ENCODE measurements around the gene SWI5. TPM values are rescaled to one million over a fixed set of nuclear protein-coding genes. Genes with fewer than 3 reads are reported as not detected.

Gene SWI5
- total and polyA plus RNA-seq, 9 of the 15 experiments (the other 6 are each of a cell fraction or from before 2014, with no cell fraction given), result 62.8 to 133 (median 95.9) TPM

DNA sequence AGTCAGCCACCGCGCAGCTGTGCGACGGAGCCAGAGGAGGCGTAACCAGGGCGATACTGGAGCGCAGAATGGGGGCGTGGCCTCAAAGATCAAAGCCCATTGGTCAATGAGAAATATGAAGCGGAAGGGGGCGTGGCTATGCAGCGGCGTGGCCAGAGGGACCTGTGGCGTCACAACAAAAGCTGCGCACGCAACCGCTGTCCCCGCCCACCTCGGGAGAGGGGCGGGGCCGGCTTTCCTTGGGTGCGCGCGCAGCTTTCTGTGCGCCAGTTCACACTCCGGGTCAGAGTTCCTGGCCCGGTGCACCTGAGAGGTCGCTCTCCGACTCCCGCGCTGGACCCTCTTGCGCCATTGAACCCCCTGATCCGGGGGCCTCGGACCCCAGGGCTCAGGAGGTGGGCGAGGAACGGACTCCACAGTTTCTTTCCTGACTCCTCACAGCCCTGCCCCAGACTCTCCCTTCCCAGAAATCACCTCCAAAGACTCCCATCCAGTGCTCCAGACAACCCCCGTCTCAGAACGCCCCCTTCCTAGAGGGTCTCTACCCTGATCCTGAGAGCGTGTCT, at the start of gene SWI5 (continued):
- no peak for TF ChIP-seq RBM39 (optimal IDR thresholded peaks at IDR 0.05; ENCODE audit: low read depth, low read length)
- TF ChIP-seq RBM34 (IDR thresholded peaks at IDR 0.05; ENCODE audit: borderline replicate concordance, insufficient read depth, low read length), result 0 out of 2 replicates have a peak, but pooled peaks have one; percentile 11
- TF ChIP-seq FOXJ2 (tag; IDR thresholded peaks at IDR 0.05), result no peak
- TF ChIP-seq MLLT1 (IDR thresholded peaks at IDR 0.05), result no peak
- no peak for TF ChIP-seq HMGN3 (IDR thresholded peaks at IDR 0.05; ENCODE audit: borderline replicate concordance, extremely low read depth, insufficient read length, low read depth, low read length)
- no peak for TF ChIP-seq ILF3 (IDR thresholded peaks at IDR 0.05; ENCODE audit: borderline replicate concordance)
- no peak for TF ChIP-seq ZNF12 (CRISPR knock-in tag; IDR thresholded peaks at IDR 0.05)
- no peak for TF ChIP-seq TCF15 (CRISPR knock-in tag; IDR thresholded peaks at IDR 0.05)
- TF ChIP-seq BDP1 (IDR thresholded peaks at IDR 0.05; ENCODE audit: insufficient read depth, insufficient read length), result no peak
- TF ChIP-seq, protein P1, sequence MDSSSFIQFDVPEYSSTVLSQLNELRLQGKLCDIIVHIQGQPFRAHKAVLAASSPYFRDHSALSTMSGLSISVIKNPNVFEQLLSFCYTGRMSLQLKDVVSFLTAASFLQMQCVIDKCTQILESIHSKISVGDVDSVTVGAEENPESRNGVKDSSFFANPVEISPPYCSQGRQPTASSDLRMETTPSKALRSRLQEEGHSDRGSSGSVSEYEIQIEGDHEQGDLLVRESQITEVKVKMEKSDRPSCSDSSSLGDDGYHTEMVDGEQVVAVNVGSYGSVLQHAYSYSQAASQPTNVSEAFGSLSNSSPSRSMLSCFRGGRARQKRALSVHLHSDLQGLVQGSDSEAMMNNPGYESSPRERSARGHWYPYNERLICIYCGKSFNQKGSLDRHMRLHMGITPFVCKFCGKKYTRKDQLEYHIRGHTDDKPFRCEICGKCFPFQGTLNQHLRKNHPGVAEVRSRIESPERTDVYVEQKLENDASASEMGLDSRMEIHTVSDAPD (CRISPR knock-in tag; IDR thresholded peaks at IDR 0.05), result no peak
- TF ChIP-seq SPI1 (IDR thresholded peaks at IDR 0.05; ENCODE audit: borderline replicate concordance, low read depth, low read length), result peak; percentile 88
- peak; percentile 20 for TF ChIP-seq SMAD4 (CRISPR knock-in tag; conservative IDR thresholded peaks at IDR 0.05)
- TF ChIP-seq POLR2G (IDR thresholded peaks at IDR 0.05; ENCODE audit: low read depth, low read length), result no peak
- no peak for TF ChIP-seq MITF (IDR thresholded peaks at IDR 0.05)
- peak; percentile 61; the same call in 1 of the 2 replicates for TF ChIP-seq ZFP30 (CRISPR knock-in tag; IDR thresholded peaks at IDR 0.05; ENCODE audit: borderline replicate concordance)
- TF ChIP-seq ZNF165 (CRISPR knock-in tag; IDR thresholded peaks at IDR 0.05; ENCODE audit: borderline replicate concordance), result 0 out of 2 replicates have a peak, but pooled peaks have one; percentile 34
- TF ChIP-seq HDAC2 (IDR thresholded peaks at IDR 0.05), result no peak
- TF ChIP-seq JUND (IDR thresholded peaks at IDR 0.05; ENCODE audit: borderline replicate concordance, low read depth, low read length), result no peak; the same call in none of the 2 replicates
- 0 out of 3 replicates have a peak, but pooled peaks have one; percentile 61 for TF ChIP-seq JUND (tag; IDR thresholded peaks at IDR 0.05; ENCODE audit: borderline replicate concordance, low read depth, low read length)
- TF ChIP-seq, protein P2, sequence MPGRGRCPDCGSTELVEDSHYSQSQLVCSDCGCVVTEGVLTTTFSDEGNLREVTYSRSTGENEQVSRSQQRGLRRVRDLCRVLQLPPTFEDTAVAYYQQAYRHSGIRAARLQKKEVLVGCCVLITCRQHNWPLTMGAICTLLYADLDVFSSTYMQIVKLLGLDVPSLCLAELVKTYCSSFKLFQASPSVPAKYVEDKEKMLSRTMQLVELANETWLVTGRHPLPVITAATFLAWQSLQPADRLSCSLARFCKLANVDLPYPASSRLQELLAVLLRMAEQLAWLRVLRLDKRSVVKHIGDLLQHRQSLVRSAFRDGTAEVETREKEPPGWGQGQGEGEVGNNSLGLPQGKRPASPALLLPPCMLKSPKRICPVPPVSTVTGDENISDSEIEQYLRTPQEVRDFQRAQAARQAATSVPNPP (IDR thresholded peaks at IDR 0.05; ENCODE audit: borderline replicate concordance, insufficient read depth, insufficient read length), result no peak
- no peak for TF ChIP-seq HMG20B (CRISPR knock-in tag; IDR thresholded peaks at IDR 0.05)
- TF ChIP-seq CBFA2T2 (conservative IDR thresholded peaks at IDR 0.05), result no peak
- TF ChIP-seq ZNF311 (CRISPR knock-in tag; IDR thresholded peaks at IDR 0.05), result no peak
- TF ChIP-seq ELF1 (tag; IDR thresholded peaks at IDR 0.05), result no peak
